Natural killer cell treated with Interleukin-12 subunit alpha and Interleukin-12 subunit beta and Interleukin-15 and Interleukin-18, amount 100 ng/mL, for 72 hours (primary cell): Measurements from ENCODE around the gene NCAM1. TPM values are rescaled to one million over a fixed set of nuclear protein-coding genes. Genes with fewer than 3 reads are reported as not detected.

Experiments
- ATAC-seq, 2 donors: fragments of 150-1000 bp; cut with Tn5 transposase in 1 of 2; sonication (Bioruptor Pico), chemical (Tn5 transposase) in 1 of 2; 2 replicates each; pipeline ENCODE4 v1.10.0; 2021
- DNase-seq: peaks from one replicate; pipeline ENCODE4 v3.0.0; 2022; ENCODE audit warnings: low spot score
- H3K27ac Mint-ChIP-seq, 2 donors: 1 replicate in 1 of 2; 2 replicates in 1 of 2; pipeline ENCODE4 v1.8.0; 2022; ENCODE audit warnings: mixed read lengths in 2 of 2, mild to moderate bottlenecking in 1 of 2, moderate library complexity in 1 of 2
- H3K27me3 Mint-ChIP-seq, 2 donors: 1 replicate in 1 of 2; 2 replicates in 1 of 2; pipeline ENCODE4 v1.8.0; 2022; ENCODE audit warnings: mixed read lengths in 2 of 2
- H3K36me3 Mint-ChIP-seq: one replicate; pipeline ENCODE4 v1.8.0; 2022; ENCODE audit warnings: mixed read lengths
- H3K4me1 Mint-ChIP-seq, 2 donors: 1 replicate in 1 of 2; 2 replicates in 1 of 2; pipeline ENCODE4 v1.8.0; 2022; ENCODE audit warnings: low read depth in 2 of 2, mixed read lengths in 2 of 2, mild to moderate bottlenecking in 1 of 2
- H3K4me3 Mint-ChIP-seq: one replicate; pipeline ENCODE4 v1.8.0; 2022; ENCODE audit warnings: mixed read lengths
- H3K9me3 Mint-ChIP-seq: 2 replicates; pipeline ENCODE4 v1.8.0; 2022; ENCODE audit warnings: mixed read lengths
- total RNA-seq, 2 donors: library from RNA; stranded (reverse); gene quantifications; one replicate each; pipeline ENCODE4 v1.2.3, GENCODE V29; 2022

The NCAM1 gene
- total RNA-seq, 2 donors from 2014 or later, result 54.2 to 65.7 TPM

DNA sequence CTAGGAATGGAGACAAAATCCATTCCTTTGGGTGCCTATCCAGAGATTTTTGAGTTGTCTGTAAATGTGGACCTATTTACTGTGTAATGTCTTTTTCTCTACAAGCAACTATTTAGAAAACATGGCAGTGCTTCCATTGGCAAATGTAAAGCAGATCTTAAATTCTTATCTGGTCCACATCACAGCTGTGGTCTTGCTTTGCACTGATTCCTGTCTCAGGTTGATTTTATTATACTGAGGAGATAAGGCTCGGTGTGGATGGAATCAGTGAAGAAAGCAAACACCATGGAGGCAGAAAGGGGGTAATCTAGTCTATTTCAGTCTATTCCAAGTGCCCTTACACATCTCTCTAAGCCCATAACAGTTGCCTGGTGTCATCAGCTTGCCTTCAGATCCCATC lies 160.5 kb downstream of the NCAM1 start:
- DNase-seq (no peak), ATAC-seq (no peak)
- no peak overlapping the region for H3K27ac Mint-ChIP-seq
- peaks cover 11 to 18% of the 10 kb centered on the region in 2 donors for H3K4me1 Mint-ChIP-seq
- H3K4me3 Mint-ChIP-seq, result no peak overlapping the region
- H3K9me3 Mint-ChIP-seq, result no peaks in the 10 kb centered on the region
- H3K27me3 Mint-ChIP-seq, result no peaks in the 10 kb centered on the region
- H3K36me3 Mint-ChIP-seq, result no peaks in the 10 kb centered on the region

DNA sequence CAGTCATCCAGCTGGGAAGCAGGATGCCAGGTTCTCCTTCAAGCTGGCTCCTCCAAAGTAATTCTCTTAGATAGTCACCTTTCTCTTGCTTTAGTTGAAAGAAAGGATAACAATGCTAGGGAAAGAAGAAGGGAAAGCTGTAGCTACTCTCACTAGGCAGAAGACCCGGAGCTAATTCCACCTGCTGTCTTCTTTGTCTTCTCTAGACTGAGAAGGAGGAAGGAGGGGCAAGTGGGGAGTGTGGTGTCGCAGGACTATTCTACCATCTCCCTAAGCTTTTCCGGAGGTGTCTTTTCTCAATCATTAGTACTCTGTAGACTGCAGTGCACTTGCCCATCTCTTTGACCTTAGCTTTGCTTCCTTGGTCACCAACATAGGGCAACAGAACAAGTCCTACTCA lies 162.8 kb downstream of the NCAM1 start:
- DNase-seq (no peak), ATAC-seq (no peak)
- H3K36me3 Mint-ChIP-seq, result no peaks in the 10 kb centered on the region
- no peak overlapping the region for H3K27ac Mint-ChIP-seq
- peaks cover 11 to 22% of the 10 kb centered on the region in 2 donors for H3K4me1 Mint-ChIP-seq
- H3K4me3 Mint-ChIP-seq, result no peak overlapping the region
- H3K9me3 Mint-ChIP-seq, result no peaks in the 10 kb centered on the region
- H3K27me3 Mint-ChIP-seq, result no peaks in the 10 kb centered on the region

GRCh38 chr11:113124578-113124977 lies 163.4 kb downstream of the NCAM1 start:
- Mint-ChIP-seq H3K9me3 (no peaks in the 10 kb centered on the region), H3K4me3 (no peak overlapping the region), H3K4me1 (peaks cover 11 to 22% of the 10 kb centered on the region in 2 donors), H3K27ac (no peak overlapping the region), H3K27me3 (no peaks in the 10 kb centered on the region), H3K36me3 (no peaks in the 10 kb centered on the region)
- no peak for DNase-seq
- ATAC-seq, result no peak

GRCh38 chr11:113129261-113129992 lies 168.2 kb downstream of the NCAM1 start:
- H3K36me3 Mint-ChIP-seq, result no peaks in the 10 kb centered on the region
- H3K9me3 Mint-ChIP-seq, result no peaks in the 10 kb centered on the region
- no peak for ATAC-seq
- H3K27me3 Mint-ChIP-seq, result no peaks in the 10 kb centered on the region
- peaks cover 4 to 19% of the 10 kb centered on the region in 2 donors for H3K4me1 Mint-ChIP-seq
- DNase-seq, result no peak
- no peak overlapping the region for H3K27ac Mint-ChIP-seq
- H3K4me3 Mint-ChIP-seq, result no peak overlapping the region

- Mint-ChIP-seq H3K36me3 (no peaks in the 10 kb centered on the region), H3K4me3 (no peak overlapping the region), H3K27ac (no peak overlapping the region), H3K4me1 (peaks cover 8 to 26% of the 10 kb centered on the region in 2 donors), H3K27me3 (no peaks in the 10 kb centered on the region), H3K9me3 (no peaks in the 10 kb centered on the region)
- DNase-seq, result no peak
- ATAC-seq, result no peak
These were observed 170.0 kb downstream of the NCAM1 start for GRCh38 chr11:113131036-113131775.

DNA sequence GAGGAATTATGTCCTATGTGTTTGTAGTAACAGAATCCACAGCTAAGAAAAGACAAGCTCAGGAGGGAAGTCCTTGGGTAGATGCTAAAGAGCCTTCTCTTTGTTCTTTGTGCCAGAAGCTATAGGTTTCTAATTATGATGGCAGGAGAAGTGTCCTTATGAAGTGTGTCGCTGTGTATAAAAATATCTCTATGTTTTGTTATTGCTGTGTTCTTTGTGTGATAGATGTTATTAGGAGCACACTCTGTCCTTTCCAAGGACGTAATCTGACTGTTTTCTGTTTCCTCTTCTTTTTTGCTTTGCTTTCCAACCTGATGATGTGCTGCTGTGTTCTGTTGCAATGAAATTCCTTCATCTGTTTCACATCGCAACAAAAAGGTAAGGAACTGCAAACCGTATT lies 171.9 kb downstream of the NCAM1 start:
- H3K36me3 Mint-ChIP-seq, result no peaks in the 10 kb centered on the region
- peaks cover 13 to 32% of the 10 kb centered on the region in 2 donors for H3K4me1 Mint-ChIP-seq
- no peaks in the 10 kb centered on the region for H3K27me3 Mint-ChIP-seq
- no peak for DNase-seq
- no peak for ATAC-seq
- no peak overlapping the region for H3K4me3 Mint-ChIP-seq
- H3K9me3 Mint-ChIP-seq, result no peaks in the 10 kb centered on the region
- no peak overlapping the region for H3K27ac Mint-ChIP-seq

DNA sequence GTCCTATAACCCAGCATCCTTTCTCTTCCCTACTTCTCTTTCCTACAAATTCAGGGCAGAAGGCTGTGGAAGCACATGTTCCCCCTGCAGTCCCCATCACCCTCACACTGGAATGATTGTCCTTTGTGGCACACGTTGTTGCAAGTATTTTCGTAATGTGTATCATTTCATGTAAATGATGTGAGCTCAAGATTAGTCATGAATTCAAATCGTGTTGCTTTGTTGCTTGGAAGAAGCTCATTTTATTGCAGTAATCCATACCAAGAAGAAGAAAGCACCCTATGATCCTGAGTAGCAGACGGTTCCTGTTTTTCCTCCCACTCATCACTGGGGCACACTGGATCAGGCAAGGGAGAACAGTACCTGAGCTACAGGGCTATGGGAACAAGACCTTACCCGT lies 173.4 kb downstream of the NCAM1 start:
- peaks cover 13 to 37% of the 10 kb centered on the region in 2 donors for H3K4me1 Mint-ChIP-seq
- DNase-seq (no peak), ATAC-seq (no peak)
- H3K27me3 Mint-ChIP-seq, result no peaks in the 10 kb centered on the region
- no peaks in the 10 kb centered on the region for H3K36me3 Mint-ChIP-seq
- H3K4me3 Mint-ChIP-seq, result no peak overlapping the region
- H3K9me3 Mint-ChIP-seq, result no peaks in the 10 kb centered on the region
- no peak overlapping the region for H3K27ac Mint-ChIP-seq

DNA sequence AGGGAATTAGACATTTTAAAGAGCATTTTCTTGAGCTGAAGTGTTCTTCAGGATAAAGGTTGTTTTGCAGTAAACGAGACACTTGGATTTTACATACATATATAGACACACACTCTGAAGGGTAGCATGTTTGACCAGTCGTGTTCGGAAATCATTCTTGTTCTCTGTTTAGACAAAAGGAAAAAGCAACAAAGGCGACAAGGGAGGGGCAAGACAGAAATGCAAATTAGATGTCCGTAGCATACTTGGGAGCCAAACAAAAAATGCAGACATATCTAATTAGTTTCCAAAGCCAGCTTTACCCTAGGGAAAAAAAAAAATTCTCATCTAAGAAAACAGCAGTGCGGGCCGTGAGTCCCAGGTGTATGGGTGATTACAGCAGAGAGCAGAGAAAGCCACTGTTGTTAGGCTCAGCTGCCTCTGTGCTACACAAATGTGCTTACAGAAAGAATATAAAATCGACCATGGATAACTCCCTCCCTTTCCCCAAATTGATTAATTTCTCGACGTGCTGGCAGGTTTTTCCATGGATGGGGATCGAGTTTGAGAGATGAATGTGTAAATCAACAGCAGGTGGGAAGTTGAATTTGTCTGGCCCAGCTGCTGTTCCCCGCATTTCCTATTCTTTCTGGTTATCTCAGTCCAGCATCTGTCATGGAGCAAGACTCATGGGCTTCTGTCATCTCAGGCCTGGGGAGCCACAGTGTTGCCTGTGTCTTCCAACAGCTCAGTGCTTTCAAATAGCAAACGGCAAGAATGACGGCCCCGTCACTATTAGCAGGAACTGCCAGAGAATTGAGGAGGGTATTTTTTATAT lies 176.7 kb downstream of the NCAM1 start:
- Mint-ChIP-seq H3K27ac (peak overlapping the region in 1 of 2 donors; percentile 49), H3K27me3 (no peaks in the 10 kb centered on the region), H3K4me1 (peaks cover 9 to 33% of the 10 kb centered on the region in 2 donors), H3K4me3 (no peak overlapping the region), H3K9me3 (no peaks in the 10 kb centered on the region), H3K36me3 (no peaks in the 10 kb centered on the region)
- ATAC-seq, result no peak
- no peak for DNase-seq

DNA sequence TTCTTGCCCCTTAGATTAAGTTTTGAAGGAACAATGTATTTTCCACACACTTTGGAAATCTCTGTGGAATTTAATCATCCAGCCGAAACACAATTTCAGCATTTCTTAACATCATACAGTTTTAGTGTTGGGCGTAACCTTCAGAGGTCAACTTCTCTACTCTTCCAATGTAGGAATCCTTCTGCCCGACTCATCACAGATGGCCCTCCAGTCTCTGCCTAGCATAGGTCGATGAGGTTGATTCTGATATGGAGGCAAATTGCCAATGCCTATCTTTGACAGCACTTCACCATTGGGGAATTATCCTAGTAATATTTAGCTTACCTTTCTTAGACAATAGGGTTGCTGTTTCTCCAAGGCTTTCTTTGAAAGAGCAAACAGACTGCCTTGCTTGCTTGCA lies 177.5 kb downstream of the NCAM1 start:
- Mint-ChIP-seq H3K27ac (no peak overlapping the region), H3K4me1 (peaks cover 9 to 33% of the 10 kb centered on the region in 2 donors), H3K27me3 (no peaks in the 10 kb centered on the region), H3K9me3 (no peaks in the 10 kb centered on the region), H3K4me3 (no peak overlapping the region), H3K36me3 (no peaks in the 10 kb centered on the region)
- DNase-seq (no peak), ATAC-seq (no peak)

GRCh38 chr11:113141010-113141409 lies 179.8 kb downstream of the NCAM1 start:
- Mint-ChIP-seq H3K36me3 (no peaks in the 10 kb centered on the region), H3K4me3 (no peak overlapping the region), H3K4me1 (peaks cover 7 to 26% of the 10 kb centered on the region in 2 donors), H3K27me3 (no peaks in the 10 kb centered on the region), H3K27ac (no peak overlapping the region), H3K9me3 (no peaks in the 10 kb centered on the region)
- DNase-seq (no peak), ATAC-seq (no peak)

- H3K27ac Mint-ChIP-seq, result no peak overlapping the region
- H3K9me3 Mint-ChIP-seq, result no peaks in the 10 kb centered on the region
- no peaks in the 10 kb centered on the region for H3K36me3 Mint-ChIP-seq
- H3K27me3 Mint-ChIP-seq, result no peaks in the 10 kb centered on the region
- peaks cover 5 to 16% of the 10 kb centered on the region in 2 donors for H3K4me1 Mint-ChIP-seq
- H3K4me3 Mint-ChIP-seq, result no peak overlapping the region
- DNase-seq (no peak), ATAC-seq (no peak)
These were observed 181.3 kb downstream of the NCAM1 start for GRCh38 chr11:113142508-113142907.

DNA sequence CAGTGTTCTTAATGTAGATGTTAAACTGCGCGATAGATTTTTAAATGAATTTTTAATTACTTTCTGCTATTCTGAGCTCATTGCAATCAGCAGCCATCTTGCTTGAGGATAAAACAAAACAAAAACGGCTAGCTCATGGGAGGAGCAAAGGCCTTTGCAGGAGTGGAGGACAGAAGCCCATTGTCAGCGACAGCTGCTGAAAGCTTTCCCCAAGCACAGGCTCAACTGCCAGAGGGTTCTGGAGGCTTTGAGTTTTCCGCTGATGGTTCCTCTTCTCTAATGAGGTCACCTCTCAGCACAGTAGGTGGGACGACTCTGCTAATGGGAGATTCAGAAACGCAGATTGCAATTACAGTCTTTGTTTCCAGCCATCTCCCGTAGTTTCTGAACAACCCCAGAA lies 186.0 kb downstream of the NCAM1 start:
- no peak overlapping the region for H3K4me3 Mint-ChIP-seq
- no peak overlapping the region for H3K27ac Mint-ChIP-seq
- H3K4me1 Mint-ChIP-seq, result peaks cover 11 to 25% of the 10 kb centered on the region in 2 donors
- no peaks in the 10 kb centered on the region for H3K9me3 Mint-ChIP-seq
- no peaks in the 10 kb centered on the region for H3K36me3 Mint-ChIP-seq
- no peak for DNase-seq
- ATAC-seq, result no peak
- no peaks in the 10 kb centered on the region for H3K27me3 Mint-ChIP-seq

DNA sequence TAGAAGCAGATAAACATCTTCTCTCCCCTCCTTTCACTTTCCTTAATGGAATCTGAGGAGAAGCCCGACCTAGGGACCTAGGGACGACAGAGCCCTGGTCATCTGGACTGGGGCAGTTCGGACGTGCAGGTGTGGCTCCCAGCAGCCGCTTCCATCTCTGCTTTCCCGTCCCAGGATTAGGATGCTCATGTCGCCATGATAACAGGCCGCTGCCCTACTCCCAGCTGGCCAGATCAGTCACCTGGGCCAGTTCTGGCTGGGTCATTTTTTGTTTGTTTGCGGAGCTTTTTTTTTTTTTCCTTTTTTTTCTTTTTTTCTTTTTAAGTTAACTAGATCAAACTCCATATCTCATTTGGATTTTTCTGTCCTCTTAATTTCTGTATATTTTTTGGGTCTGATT lies 186.9 kb downstream of the NCAM1 start:
- Mint-ChIP-seq H3K4me1 (peaks cover 11 to 25% of the 10 kb centered on the region in 2 donors), H3K9me3 (no peaks in the 10 kb centered on the region), H3K27me3 (no peaks in the 10 kb centered on the region), H3K36me3 (no peaks in the 10 kb centered on the region), H3K27ac (no peak overlapping the region), H3K4me3 (no peak overlapping the region)
- ATAC-seq, result no peak
- DNase-seq, result no peak

GRCh38 chr11:113148652-113149051 lies 187.4 kb downstream of the NCAM1 start:
- no peak overlapping the region for H3K27ac Mint-ChIP-seq
- ATAC-seq, result no peak
- no peaks in the 10 kb centered on the region for H3K9me3 Mint-ChIP-seq
- no peak for DNase-seq
- no peaks in the 10 kb centered on the region for H3K27me3 Mint-ChIP-seq
- H3K4me3 Mint-ChIP-seq, result no peak overlapping the region
- H3K36me3 Mint-ChIP-seq, result no peaks in the 10 kb centered on the region
- peaks cover 11 to 25% of the 10 kb centered on the region in 2 donors for H3K4me1 Mint-ChIP-seq
